Left ventricle myocardium inferior (tissue), 1 donor: ENCODE results near the gene SH2D3C. TPM values are rescaled to one million over a fixed set of nuclear protein-coding genes. Genes with fewer than 3 reads are reported as not detected.

Experiments used
- DNase-seq: peaks from one replicate; pipeline ENCODE4 v3.0.0-alpha.2; 2020
- H3K27ac ChIP-seq: fragments of 200-600 bp; replicated peaks from 2 replicates; pipeline ENCODE4 v1.8.0; 2021
- H3K27me3 ChIP-seq: fragments of 200-600 bp; 2 replicates; pipeline ENCODE4 v1.8.0; 2021; ENCODE audit warnings: low read depth
- H3K36me3 ChIP-seq: fragments of 200-600 bp; 2 replicates; pipeline ENCODE4 v1.8.0; 2021
- H3K4me1 ChIP-seq: fragments of 200-600 bp; 2 replicates; pipeline ENCODE4 v1.8.0; 2021
- H3K4me3 ChIP-seq: fragments of 200-600 bp; 2 replicates; pipeline ENCODE4 v1.8.0; 2021; ENCODE audit warnings: mild to moderate bottlenecking, moderate library complexity
- H3K9me3 ChIP-seq: fragments of 200-600 bp; replicated peaks from 2 replicates; pipeline ENCODE4 v1.8.0; 2021
- intact Hi-C: fragments of 100-400 bp; cut with micrococcal nuclease; formaldehyde crosslinking; loops from one replicate; pipeline ENCODE4 v1.11.0; 2022
- total RNA-seq: library from RNA; stranded (reverse); fragmentation: NEBNext Ultra II Directional; extraction: Animal tissue kit (Norgen Biotek cat#: 25700); gene quantifications from one replicate; pipeline ENCODE4 v1.2.1, GENCODE V29; 2021
- TF ChIP-seq, protein P1 (sequence below): fragments of 200-600 bp; IDR thresholded peaks from 2 replicates; pipeline ENCODE4 v1.8.0; 2021; ENCODE audit warnings: antibody characterized with exemption, mild to moderate bottlenecking, borderline replicate concordance
- donor health status: DM: no; HTN: yes; CAD: no; lungs with severe emphysema.

The SH2D3C gene
- total RNA-seq, 1 donor from 2014 or later: 18.2 TPM

DNA sequence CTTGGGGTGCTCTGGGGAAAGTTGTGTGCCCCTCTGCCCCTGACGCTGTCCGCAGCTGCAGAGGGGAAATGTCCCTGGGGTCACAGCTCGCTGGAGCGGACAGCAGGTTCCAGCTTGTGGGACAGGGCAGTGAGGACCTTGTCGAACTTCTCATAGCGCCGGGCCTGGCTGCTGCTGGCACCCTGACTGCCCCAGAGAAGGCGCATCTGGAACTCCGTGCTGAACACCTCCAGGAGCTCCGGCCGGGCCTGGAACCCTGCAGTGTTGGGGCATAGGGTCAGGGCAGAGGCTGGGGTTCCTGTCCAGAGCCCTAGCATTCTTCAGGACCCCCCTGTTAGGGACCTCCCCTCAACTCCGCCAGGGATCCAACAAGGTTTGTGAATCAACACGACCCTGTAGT, 39.8 kb downstream of the SH2D3C start:
- Histone ChIP-seq H3K36me3 (peaks cover 45% of the 10 kb centered on the region), H3K9me3 (no peaks in the 10 kb centered on the region), H3K27ac (no peak overlapping the region), H3K4me3 (no peak overlapping the region), H3K27me3 (no peaks in the 10 kb centered on the region), H3K4me1 (peaks cover 67% of the 10 kb centered on the region)
- intact Hi-C loops: loop anchor here (5.0 kb wide), 1 partner anchor 44 kb away; no protein-coding TSS in a partner anchor
- TF ChIP-seq, protein P1, sequence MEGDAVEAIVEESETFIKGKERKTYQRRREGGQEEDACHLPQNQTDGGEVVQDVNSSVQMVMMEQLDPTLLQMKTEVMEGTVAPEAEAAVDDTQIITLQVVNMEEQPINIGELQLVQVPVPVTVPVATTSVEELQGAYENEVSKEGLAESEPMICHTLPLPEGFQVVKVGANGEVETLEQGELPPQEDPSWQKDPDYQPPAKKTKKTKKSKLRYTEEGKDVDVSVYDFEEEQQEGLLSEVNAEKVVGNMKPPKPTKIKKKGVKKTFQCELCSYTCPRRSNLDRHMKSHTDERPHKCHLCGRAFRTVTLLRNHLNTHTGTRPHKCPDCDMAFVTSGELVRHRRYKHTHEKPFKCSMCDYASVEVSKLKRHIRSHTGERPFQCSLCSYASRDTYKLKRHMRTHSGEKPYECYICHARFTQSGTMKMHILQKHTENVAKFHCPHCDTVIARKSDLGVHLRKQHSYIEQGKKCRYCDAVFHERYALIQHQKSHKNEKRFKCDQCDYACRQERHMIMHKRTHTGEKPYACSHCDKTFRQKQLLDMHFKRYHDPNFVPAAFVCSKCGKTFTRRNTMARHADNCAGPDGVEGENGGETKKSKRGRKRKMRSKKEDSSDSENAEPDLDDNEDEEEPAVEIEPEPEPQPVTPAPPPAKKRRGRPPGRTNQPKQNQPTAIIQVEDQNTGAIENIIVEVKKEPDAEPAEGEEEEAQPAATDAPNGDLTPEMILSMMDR: no peak
- DNase-seq: no peak

DNA sequence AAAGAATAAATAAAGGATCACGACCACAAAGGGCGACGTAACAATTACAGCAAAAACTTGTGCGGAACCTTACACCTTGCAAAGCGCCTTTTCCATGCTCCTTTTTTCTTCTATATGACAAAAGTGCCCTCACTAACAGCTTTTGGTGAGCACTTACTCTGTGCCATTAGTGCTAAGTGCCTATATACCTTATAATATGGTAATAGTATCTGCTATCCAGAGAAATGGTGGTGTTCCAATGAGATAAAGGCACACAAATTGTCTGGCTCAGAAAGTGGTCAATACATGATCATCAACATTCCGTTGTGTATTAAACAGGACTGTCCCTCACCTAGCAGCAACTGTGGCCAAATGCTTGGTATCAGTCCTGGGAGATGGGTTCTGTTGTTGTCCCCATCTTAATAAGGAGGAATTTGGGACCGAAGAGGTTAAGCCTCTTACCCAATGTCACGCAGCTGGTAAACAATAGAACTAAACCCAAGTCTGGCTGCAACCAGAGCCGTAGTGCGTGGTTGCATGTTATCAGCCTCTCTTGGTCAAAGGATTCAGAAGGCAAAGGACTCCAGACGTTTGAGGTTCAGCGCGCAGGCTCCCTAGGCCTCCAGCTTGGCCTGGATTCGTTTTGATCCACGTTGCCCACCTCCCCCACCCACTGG, 42.8 kb downstream of the SH2D3C start:
- Histone ChIP-seq H3K27me3 (no peaks in the 10 kb centered on the region), H3K27ac (peak overlapping the region; percentile 98), H3K4me3 (peak overlapping the region; percentile 94), H3K36me3 (peaks cover 45% of the 10 kb centered on the region), H3K9me3 (no peaks in the 10 kb centered on the region), H3K4me1 (peaks cover 39% of the 10 kb centered on the region)
- TF ChIP-seq, protein P1: no peak
- DNase-seq: no peak
- intact Hi-C loops: loop anchor here (5.0 kb wide), 1 partner anchor 47 kb away; no protein-coding TSS in a partner anchor

DNA sequence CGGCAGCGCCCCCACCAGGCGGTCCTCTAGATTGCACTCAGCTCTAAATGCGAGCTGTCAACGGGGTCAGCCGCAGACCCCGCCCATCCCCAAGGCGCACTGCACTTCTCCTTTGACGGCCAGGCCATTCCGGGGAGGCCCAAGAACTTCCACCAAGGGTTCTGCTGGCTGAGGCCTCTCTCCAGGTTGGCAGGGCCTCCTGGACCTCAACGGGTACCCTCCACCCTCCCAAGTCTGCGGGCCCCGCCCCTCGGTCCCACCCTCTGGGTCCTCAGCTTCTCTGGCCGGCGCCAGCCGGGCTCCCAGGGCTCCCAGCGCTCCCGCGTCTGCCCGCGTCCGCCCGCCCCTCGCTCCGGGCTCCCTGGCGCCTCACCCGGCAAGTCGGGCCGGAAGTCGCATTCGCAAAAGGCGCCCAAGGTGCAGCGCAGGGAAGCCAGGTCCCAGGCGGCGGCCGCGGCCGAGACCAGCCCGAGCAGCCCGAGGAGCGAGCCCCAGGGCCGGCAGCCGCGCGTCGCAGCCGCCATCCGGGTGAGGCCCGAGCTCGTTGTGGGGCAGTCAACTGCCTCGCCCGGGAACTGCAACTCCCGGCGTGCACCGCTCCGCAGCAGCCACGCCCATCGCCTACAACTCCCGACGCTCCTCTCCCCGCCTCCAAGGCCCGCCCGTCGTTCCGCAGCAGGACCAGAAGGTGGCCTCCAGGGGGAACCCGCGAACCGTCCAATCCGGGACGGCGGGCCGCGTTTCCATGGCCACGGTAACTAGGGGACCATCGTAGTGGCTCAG, 43.5 kb downstream of the SH2D3C start, which contains the start of gene TOR2A:
Gene TOR2A (minus strand): TSS at position 548 of the 783 bp plus-strand sequence. CDS start 24 bp downstream, at position 524.
- TF ChIP-seq, protein P1: peak; percentile 89
- H3K4me3 ChIP-seq: peak within 1 kb of the TSS; percentile 94
- H3K36me3 ChIP-seq: peaks cover 42% of the 10 kb centered on the region
- peak; percentile 98 for DNase-seq
- H3K27ac ChIP-seq: peak within 1 kb of the TSS; percentile 98
- H3K4me1 ChIP-seq: peaks cover 32% of the 10 kb centered on the region
- no peaks in the 10 kb centered on the region for H3K27me3 ChIP-seq
- H3K9me3 ChIP-seq: no peaks in the 10 kb centered on the region
- intact Hi-C loops: loop anchor here (5.0 kb wide), 2 partner anchors 47 to 143 kb away; no protein-coding TSS in a partner anchor

DNA sequence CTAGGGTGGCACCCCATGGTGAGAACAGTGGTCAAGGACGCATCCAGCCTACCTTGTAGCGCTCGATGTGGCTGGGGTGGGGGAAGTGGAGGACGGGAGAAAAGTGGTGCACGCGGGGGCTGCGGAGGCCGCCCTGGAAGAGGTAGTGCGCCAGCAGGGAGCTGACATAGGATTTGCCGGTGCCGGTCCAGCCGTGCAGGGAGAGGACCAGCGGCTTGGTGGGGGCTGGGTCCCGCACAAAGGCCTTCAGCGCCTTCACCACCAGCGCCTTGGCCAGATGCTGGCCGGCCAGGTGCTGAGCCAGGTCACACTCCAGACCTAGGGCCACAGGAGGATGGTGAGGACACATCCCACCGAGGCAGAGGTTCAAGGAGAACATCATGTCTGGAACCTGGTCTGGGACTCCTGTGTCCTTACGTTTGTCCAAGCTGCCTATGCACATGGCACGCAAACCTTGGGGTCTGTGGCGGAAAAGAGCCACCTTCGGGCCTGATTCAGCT, 44.2 kb downstream of the SH2D3C start:
- Histone ChIP-seq H3K4me1 (peaks cover 27% of the 10 kb centered on the region), H3K27ac (peak overlapping the region; percentile 98), H3K27me3 (no peaks in the 10 kb centered on the region), H3K4me3 (peak overlapping the region; percentile 94), H3K9me3 (no peaks in the 10 kb centered on the region), H3K36me3 (peaks cover 36% of the 10 kb centered on the region)
- DNase-seq: no peak
- intact Hi-C loops: loop anchor here (5.0 kb wide), 1 partner anchor 142 kb away; no protein-coding TSS in a partner anchor
- TF ChIP-seq, protein P1: no peak

DNA sequence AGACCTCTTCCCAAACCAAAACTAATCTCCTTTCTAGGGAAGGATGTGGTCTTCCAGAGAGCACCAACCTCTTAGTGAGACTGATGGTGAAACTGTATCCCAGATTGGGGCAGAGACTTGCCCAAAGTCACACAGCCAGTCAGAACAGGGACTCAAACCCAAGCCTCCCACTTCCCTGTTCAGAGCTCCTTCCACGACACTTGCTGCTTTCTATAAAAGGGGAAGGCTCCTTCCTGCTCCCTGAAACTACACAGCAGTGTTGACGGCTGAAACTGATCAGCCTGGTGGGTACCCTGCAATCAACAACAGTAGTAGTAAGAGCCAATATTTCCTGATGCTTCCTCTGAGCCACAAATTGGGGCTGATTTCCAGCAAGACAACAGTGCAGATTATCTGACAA, 44.9 kb downstream of the SH2D3C start:
- peaks cover 31% of the 10 kb centered on the region for H3K36me3 ChIP-seq
- intact Hi-C loops: loop anchor here (5.0 kb wide), 1 partner anchor 141 kb away; no protein-coding TSS in a partner anchor
- TF ChIP-seq, protein P1: no peak
- no peaks in the 10 kb centered on the region for H3K9me3 ChIP-seq
- no peak overlapping the region for H3K4me3 ChIP-seq
- DNase-seq: no peak
- H3K4me1 ChIP-seq: peaks cover 27% of the 10 kb centered on the region
- H3K27ac ChIP-seq: no peak overlapping the region
- no peaks in the 10 kb centered on the region for H3K27me3 ChIP-seq
